ENCODE results near the gene UPP1.

GRCh38 chr7:48126037-48126436 is 37.0 kb downstream of the UPP1 start:
- TF ChIP-seq RARB (CRISPR knock-in tag; IDR thresholded peaks at IDR 0.05): no peak
- TF ChIP-seq CSDC2 (CRISPR knock-in tag; IDR thresholded peaks at IDR 0.05): no peak
- no peak for TF ChIP-seq CREB5 (CRISPR knock-in tag; IDR thresholded peaks at IDR 0.05; ENCODE audit: low read depth)
- no peak for TF ChIP-seq ISL1 (CRISPR knock-in tag; IDR thresholded peaks at IDR 0.05)

All from SK-N-SH treated with all-trans-retinoic acid at 6 μM for 48 hours (cell line).